ENCODE data around the gene UCHL1.
A peak's percentile ranks its signal among the peaks of the same experiment; 100 is the strongest.

The UCHL1 gene

GRCh38 chr4:41256740-41257256 lies at the start of gene UCHL1:
TSS of gene UCHL1 (plus strand) at chr4:41256928. CDS start at chr4:41256977, 49 bp downstream.
- peak within 1 kb of the TSS; percentile 68 for H3K4me3 ChIP-seq (replicated peaks; ENCODE audit: low read depth, low read length)
- TF ChIP-seq, protein P1, sequence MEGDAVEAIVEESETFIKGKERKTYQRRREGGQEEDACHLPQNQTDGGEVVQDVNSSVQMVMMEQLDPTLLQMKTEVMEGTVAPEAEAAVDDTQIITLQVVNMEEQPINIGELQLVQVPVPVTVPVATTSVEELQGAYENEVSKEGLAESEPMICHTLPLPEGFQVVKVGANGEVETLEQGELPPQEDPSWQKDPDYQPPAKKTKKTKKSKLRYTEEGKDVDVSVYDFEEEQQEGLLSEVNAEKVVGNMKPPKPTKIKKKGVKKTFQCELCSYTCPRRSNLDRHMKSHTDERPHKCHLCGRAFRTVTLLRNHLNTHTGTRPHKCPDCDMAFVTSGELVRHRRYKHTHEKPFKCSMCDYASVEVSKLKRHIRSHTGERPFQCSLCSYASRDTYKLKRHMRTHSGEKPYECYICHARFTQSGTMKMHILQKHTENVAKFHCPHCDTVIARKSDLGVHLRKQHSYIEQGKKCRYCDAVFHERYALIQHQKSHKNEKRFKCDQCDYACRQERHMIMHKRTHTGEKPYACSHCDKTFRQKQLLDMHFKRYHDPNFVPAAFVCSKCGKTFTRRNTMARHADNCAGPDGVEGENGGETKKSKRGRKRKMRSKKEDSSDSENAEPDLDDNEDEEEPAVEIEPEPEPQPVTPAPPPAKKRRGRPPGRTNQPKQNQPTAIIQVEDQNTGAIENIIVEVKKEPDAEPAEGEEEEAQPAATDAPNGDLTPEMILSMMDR (IDR thresholded peaks at IDR 0.05; ENCODE audit: insufficient read depth, low read length, poor library complexity, severe bottlenecking), result no peak
- H3K36me3 ChIP-seq (ENCODE audit: control insufficient read depth, insufficient read depth, low read length), result no peaks in the 10 kb centered on the region
- DNase-seq (ENCODE audit: extremely low read depth, insufficient read length), result peak; percentile 88
- no peaks in the 10 kb centered on the region for H3K27me3 ChIP-seq (replicated peaks; ENCODE audit: control insufficient read depth, insufficient read depth, low read length)

- TF ChIP-seq, protein P1 (IDR thresholded peaks at IDR 0.05; ENCODE audit: insufficient read depth, low read length, poor library complexity, severe bottlenecking), result no peak
Measured at GRCh38 chr4:41207291-41207831, 49.4 kb upstream of the UCHL1 start.

DNA sequence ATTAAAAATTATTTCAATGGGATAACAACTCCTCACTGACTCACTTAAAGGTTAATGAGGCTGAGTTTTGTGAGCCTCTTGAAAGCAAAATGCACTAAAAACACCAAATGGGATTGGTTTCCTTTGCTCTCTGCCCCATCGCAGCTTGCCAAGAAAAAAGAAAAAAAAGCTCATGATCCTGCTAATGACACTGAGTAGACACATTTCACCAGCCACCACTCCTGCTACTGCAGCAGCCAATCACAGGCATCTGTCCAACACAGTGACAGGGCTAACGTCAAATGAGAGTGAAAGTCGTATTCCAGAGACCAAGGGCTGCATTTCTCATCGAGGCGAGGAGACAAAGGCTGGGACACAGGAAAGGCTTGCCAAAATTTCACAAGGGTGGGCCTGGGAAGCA lies 47.5 kb upstream of the UCHL1 start:
- no peaks in the 10 kb centered on the region for H3K27me3 ChIP-seq (replicated peaks; ENCODE audit: control insufficient read depth, insufficient read depth, low read length)
- no peak overlapping the region for H3K4me3 ChIP-seq (replicated peaks; ENCODE audit: low read depth, low read length)
- TF ChIP-seq, protein P1 (IDR thresholded peaks at IDR 0.05; ENCODE audit: insufficient read depth, low read length, poor library complexity, severe bottlenecking), result no peak
- DNase-seq (ENCODE audit: extremely low read depth, insufficient read length), result no peak
- H3K36me3 ChIP-seq (ENCODE audit: control insufficient read depth, insufficient read depth, low read length), result no peaks in the 10 kb centered on the region

More at GRCh38 chr4:41207291-41207831, 49.4 kb upstream of the UCHL1 start:
- H3K27me3 ChIP-seq (replicated peaks; ENCODE audit: control insufficient read depth, insufficient read depth, low read length), result no peaks in the 10 kb centered on the region
- no peak overlapping the region for H3K4me3 ChIP-seq (replicated peaks; ENCODE audit: low read depth, low read length)
- no peak for DNase-seq (ENCODE audit: extremely low read depth, insufficient read length)
- H3K36me3 ChIP-seq (ENCODE audit: control insufficient read depth, insufficient read depth, low read length), result no peaks in the 10 kb centered on the region

GRCh38 chr4:41209901-41210300 lies 46.8 kb upstream of the UCHL1 start:
- TF ChIP-seq, protein P1 (IDR thresholded peaks at IDR 0.05; ENCODE audit: insufficient read depth, low read length, poor library complexity, severe bottlenecking), result no peak
- Histone ChIP-seq H3K36me3 (ENCODE audit: control insufficient read depth, insufficient read depth, low read length) (no peaks in the 10 kb centered on the region), H3K4me3 (replicated peaks; ENCODE audit: low read depth, low read length) (no peak overlapping the region), H3K27me3 (replicated peaks; ENCODE audit: control insufficient read depth, insufficient read depth, low read length) (no peaks in the 10 kb centered on the region)
- DNase-seq (ENCODE audit: extremely low read depth, insufficient read length), result no peak

GRCh38 chr4:41211951-41212615 lies 44.6 kb upstream of the UCHL1 start:
- Histone ChIP-seq H3K36me3 (ENCODE audit: control insufficient read depth, insufficient read depth, low read length) (no peaks in the 10 kb centered on the region), H3K27me3 (replicated peaks; ENCODE audit: control insufficient read depth, insufficient read depth, low read length) (no peaks in the 10 kb centered on the region), H3K4me3 (replicated peaks; ENCODE audit: low read depth, low read length) (peak overlapping the region; percentile 88; the same call in 1 of the 2 replicates)
- TF ChIP-seq, protein P1 (IDR thresholded peaks at IDR 0.05; ENCODE audit: insufficient read depth, low read length, poor library complexity, severe bottlenecking), result no peak
- DNase-seq (ENCODE audit: extremely low read depth, insufficient read length), result no peak

All from GM06990 (cell line).